GM21447 (cell line): ENCODE results near the gene EIF2AK3.
"Not testable (repeated sequence)": the region's sequence is repeated elsewhere in the genome, so short reads cannot be mapped to it uniquely, and the experiment has no call there.

ENCODE experiments used
- ATAC-seq: cut with Tn5 transposase; IDR thresholded peaks from one replicate; pipeline ENCODE4 v1.9.1; 2021; ENCODE audit not compliant: unreplicated experiment

Gene EIF2AK3

GRCh38 chr2:88599527-88599926 lies 27.7 kb downstream of the EIF2AK3 start:
- no peak for ATAC-seq

- ATAC-seq: no peak
Measured at GRCh38 chr2:88597168-88597567, 30.1 kb downstream of the EIF2AK3 start.

- ATAC-seq: no peak
Measured at GRCh38 chr2:88596141-88596830, 31.0 kb downstream of the EIF2AK3 start.

GRCh38 chr2:88591698-88592097 lies 35.6 kb downstream of the EIF2AK3 start:
- no peak for ATAC-seq

- peak; percentile 61 for ATAC-seq
Measured at GRCh38 chr2:88590998-88591613, 36.2 kb downstream of the EIF2AK3 start.

GRCh38 chr2:88585969-88586368 lies 41.3 kb downstream of the EIF2AK3 start:
- no peak for ATAC-seq

GRCh38 chr2:88582030-88582429 lies 45.2 kb downstream of the EIF2AK3 start:
- no peak for ATAC-seq

- ATAC-seq: no peak
Measured at GRCh38 chr2:88580088-88580487, 47.2 kb downstream of the EIF2AK3 start.

- no peak for ATAC-seq
Measured at GRCh38 chr2:88575630-88576029, 51.6 kb downstream of the EIF2AK3 start.

GRCh38 chr2:88575051-88575450 lies 52.2 kb downstream of the EIF2AK3 start:
- no peak for ATAC-seq

GRCh38 chr2:88574445-88574844 lies 52.8 kb downstream of the EIF2AK3 start:
- ATAC-seq: peak; percentile 65

GRCh38 chr2:88568179-88568578 lies 59.1 kb downstream of the EIF2AK3 start:
- ATAC-seq: no peak

- ATAC-seq: no peak
Measured at GRCh38 chr2:88564402-88564801, 62.9 kb downstream of the EIF2AK3 start.

GRCh38 chr2:88563129-88563528 lies 64.1 kb downstream of the EIF2AK3 start:
- ATAC-seq: no peak

GRCh38 chr2:88561646-88562388 lies 65.4 kb downstream of the EIF2AK3 start:
- peak; percentile 64 for ATAC-seq

- no peak for ATAC-seq
Measured at GRCh38 chr2:88560619-88561307, 66.5 kb downstream of the EIF2AK3 start.

- no peak for ATAC-seq
Measured at GRCh38 chr2:88557290-88557689, 70.0 kb downstream of the EIF2AK3 start.

- ATAC-seq: no peak
Measured at GRCh38 chr2:88556026-88556425, 71.2 kb downstream of the EIF2AK3 start.

- ATAC-seq: no peak
Measured at GRCh38 chr2:88554189-88554588, 73.1 kb downstream of the EIF2AK3 start.

GRCh38 chr2:88549616-88550292 lies 77.5 kb downstream of the EIF2AK3 start:
- ATAC-seq: no peak

- ATAC-seq: not testable (repeated sequence)
Measured at GRCh38 chr2:88546291-88546690, 81.0 kb downstream of the EIF2AK3 start.
